Measurements from ENCODE around the gene ETS2. TPM values are rescaled to one million over a fixed set of nuclear protein-coding genes. Genes with fewer than 3 reads are reported as not detected.

ETS2 gene
- total RNA-seq, 1 experiment from 2014 or later = 127 TPM

DNA sequence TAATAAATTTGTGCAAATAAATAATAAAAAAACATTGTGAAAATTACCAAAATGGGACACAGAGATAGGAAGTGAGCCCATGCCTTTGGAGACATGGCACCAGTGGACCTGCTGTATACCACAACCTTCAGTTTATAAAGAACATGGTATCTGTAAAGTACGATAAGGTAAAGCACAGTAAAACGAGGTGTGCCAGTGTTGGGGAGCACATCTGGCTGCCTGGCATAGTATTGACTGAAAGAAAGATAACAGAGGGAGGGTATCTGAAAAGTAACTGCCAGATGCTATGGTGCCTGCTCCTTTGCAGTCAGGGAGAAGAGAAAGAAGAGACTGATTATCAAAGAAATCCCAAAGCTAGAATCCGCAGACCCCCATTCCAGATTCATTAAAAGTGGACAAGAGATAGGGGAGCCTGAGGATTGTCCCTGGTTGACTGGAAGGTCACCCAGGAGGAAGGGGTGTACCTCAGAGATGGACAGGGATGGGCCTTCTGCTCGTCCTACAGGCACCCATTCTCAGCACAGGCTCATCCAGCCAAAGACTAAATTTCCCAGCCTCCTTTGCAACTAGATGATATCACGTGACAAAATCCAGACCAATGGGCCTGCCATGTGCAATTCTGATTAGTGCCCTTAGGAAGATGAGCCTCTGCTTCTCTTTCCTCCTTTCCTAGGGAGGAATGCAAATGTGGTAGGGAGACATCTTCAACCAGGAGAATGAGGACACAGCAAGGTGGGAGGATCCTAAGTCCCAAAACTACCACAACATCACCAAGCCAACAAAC is 12.9 kb upstream of the ETS2 start:
- Histone ChIP-seq H3F3A (ENCODE audit: low read length, unreplicated experiment) (peaks cover 5% of the 10 kb centered on the region), H3K9me3 (ENCODE audit: low read length) (no peaks in the 10 kb centered on the region), H3K4me3 (ENCODE audit: low read length) (no peak overlapping the region), H3K36me3 (ENCODE audit: low read depth, low read length) (no peaks in the 10 kb centered on the region), H3K9me2 (replicated peaks; ENCODE audit: low read length) (no peaks in the 10 kb centered on the region), H3K27ac (ENCODE audit: low read length) (peak overlapping the region; percentile 89; the same call in 1 of the 2 replicates), H2AFZ (ENCODE audit: low read length) (no peak overlapping the region), H3K4me2 (ENCODE audit: low read length) (no peak overlapping the region), H3K79me2 (ENCODE audit: low read length) (no peaks in the 10 kb centered on the region), H3K9ac (ENCODE audit: low read length) (no peak overlapping the region), H3K27me3 (ENCODE audit: low read length) (no peaks in the 10 kb centered on the region), H4K20me1 (ENCODE audit: low read length) (no peaks in the 10 kb centered on the region), H3K4me1 (ENCODE audit: insufficient read depth, low read length) (peaks cover 46% of the 10 kb centered on the region)
- DNase-seq (no peak), ATAC-seq (no peak)
- CTCF ChIA-PET = no interaction called here
- no TSS peak for BruUV-seq (replicated peaks)
- TF ChIP-seq CTCF (conservative IDR thresholded peaks at IDR 0.05; ENCODE audit: low read depth, low read length) (no peak), EZH2phosphoT487 (IDR thresholded peaks at IDR 0.05; ENCODE audit: borderline replicate concordance, low read length) (no peak)
- intact Hi-C loops (cut with micrococcal nuclease) = no loop called here
- POLR2A ChIA-PET (ENCODE audit: unreplicated experiment) = no interaction called here

DNA sequence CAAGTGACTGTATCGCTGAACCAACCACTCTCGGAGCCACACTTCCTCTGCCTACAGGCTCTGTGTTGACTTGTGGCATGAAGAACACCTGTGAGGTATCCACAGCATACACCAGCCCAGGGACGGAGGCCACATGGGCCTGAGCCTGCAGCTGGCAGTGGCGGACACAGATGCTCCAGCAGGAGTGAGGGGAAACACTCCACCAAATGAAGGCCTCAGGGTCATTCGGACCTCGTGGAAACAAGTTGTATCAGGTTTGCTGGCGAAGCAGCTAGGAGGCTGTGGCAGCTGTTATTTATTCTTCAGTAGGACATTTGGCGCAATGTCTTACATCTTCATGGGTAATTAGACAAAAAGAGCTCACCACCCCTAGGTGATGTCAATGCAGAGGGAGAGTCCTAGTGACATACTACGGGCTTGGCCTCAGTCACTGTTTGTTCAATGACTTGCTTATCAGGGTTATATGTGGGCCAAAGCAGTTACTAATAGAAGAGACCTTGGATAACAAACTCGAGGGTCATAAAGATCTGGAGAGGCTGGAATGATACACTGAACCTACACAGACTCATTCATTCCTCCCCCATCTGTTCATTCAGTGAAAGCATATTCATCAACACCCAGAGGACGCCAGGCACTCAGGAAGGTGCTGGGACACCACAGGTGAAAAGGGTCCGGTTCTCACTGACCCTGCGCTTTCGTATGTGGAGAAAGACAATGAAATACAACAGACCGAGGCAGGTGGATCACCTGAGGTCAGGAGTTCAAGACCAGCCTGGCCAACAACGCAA is 11.6 kb upstream of the ETS2 start:
- Histone ChIP-seq H3K4me3 (ENCODE audit: low read length) (no peak overlapping the region), H3K27ac (ENCODE audit: low read length) (peak overlapping the region; percentile 89), H2AFZ (ENCODE audit: low read length) (no peak overlapping the region), H3K27me3 (ENCODE audit: low read length) (no peaks in the 10 kb centered on the region), H3K79me2 (ENCODE audit: low read length) (no peaks in the 10 kb centered on the region), H3K4me2 (ENCODE audit: low read length) (no peak overlapping the region), H3K4me1 (ENCODE audit: insufficient read depth, low read length) (peaks cover 46% of the 10 kb centered on the region), H3K9ac (ENCODE audit: low read length) (peak overlapping the region; percentile 70), H3K9me2 (replicated peaks; ENCODE audit: low read length) (no peaks in the 10 kb centered on the region), H4K20me1 (ENCODE audit: low read length) (no peaks in the 10 kb centered on the region), H3F3A (ENCODE audit: low read length, unreplicated experiment) (peaks cover 4% of the 10 kb centered on the region), H3K9me3 (ENCODE audit: low read length) (no peaks in the 10 kb centered on the region), H3K36me3 (ENCODE audit: low read depth, low read length) (no peaks in the 10 kb centered on the region)
- intact Hi-C loops (cut with micrococcal nuclease) = no loop called here
- no TSS peak for BruUV-seq (replicated peaks)
- DNase-seq (peak; percentile 72), ATAC-seq (peak; percentile 29)
- TF ChIP-seq EZH2phosphoT487 (IDR thresholded peaks at IDR 0.05; ENCODE audit: borderline replicate concordance, low read length) = no peak
- no peak for TF ChIP-seq EZH2 (IDR thresholded peaks at IDR 0.05; ENCODE audit: low read length, unreplicated experiment)
- no peak for TF ChIP-seq CTCF (conservative IDR thresholded peaks at IDR 0.05; ENCODE audit: low read depth, low read length)
- ChIA-PET CTCF (no interaction called here), POLR2A (ENCODE audit: unreplicated experiment) (no interaction called here)

DNA sequence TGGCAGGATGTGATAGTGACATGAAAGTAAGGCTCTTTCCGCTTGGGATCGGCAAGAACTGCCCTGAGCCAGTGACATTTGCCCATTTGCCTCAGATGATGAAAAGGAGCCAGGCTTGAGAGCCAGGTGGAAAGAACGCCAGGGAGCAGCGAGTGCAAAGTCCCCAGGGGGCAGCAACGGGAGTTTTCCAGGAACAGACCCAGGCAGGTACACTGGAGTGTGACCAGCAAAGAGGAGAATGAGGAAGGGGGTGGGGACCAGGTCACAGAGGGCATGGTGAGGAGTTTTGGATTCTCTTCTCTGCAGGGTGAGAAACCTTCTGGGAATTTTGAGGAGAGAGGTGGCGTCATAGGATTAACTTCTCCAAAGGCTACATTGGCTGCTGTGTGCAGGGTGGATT is 10.8 kb upstream of the ETS2 start:
- Histone ChIP-seq H3K9me2 (replicated peaks; ENCODE audit: low read length) (no peaks in the 10 kb centered on the region), H4K20me1 (ENCODE audit: low read length) (no peaks in the 10 kb centered on the region), H3K27ac (ENCODE audit: low read length) (peak overlapping the region; percentile 81), H3K27me3 (ENCODE audit: low read length) (no peaks in the 10 kb centered on the region), H3K4me1 (ENCODE audit: insufficient read depth, low read length) (peaks cover 50% of the 10 kb centered on the region), H3K4me3 (ENCODE audit: low read length) (no peak overlapping the region), H3F3A (ENCODE audit: low read length, unreplicated experiment) (peaks cover 4% of the 10 kb centered on the region), H3K9me3 (ENCODE audit: low read length) (no peaks in the 10 kb centered on the region), H3K9ac (ENCODE audit: low read length) (peak overlapping the region; percentile 40), H3K4me2 (ENCODE audit: low read length) (no peak overlapping the region), H2AFZ (ENCODE audit: low read length) (no peak overlapping the region), H3K79me2 (ENCODE audit: low read length) (no peaks in the 10 kb centered on the region), H3K36me3 (ENCODE audit: low read depth, low read length) (no peaks in the 10 kb centered on the region)
- DNase-seq (no peak), ATAC-seq (no peak)
- ChIA-PET CTCF (no interaction called here), POLR2A (ENCODE audit: unreplicated experiment) (no interaction called here)
- BruUV-seq (replicated peaks) = no TSS peak
- intact Hi-C loops (cut with micrococcal nuclease) = no loop called here
- TF ChIP-seq CTCF (conservative IDR thresholded peaks at IDR 0.05; ENCODE audit: low read depth, low read length) = no peak
- no peak for TF ChIP-seq EZH2 (IDR thresholded peaks at IDR 0.05; ENCODE audit: low read length, unreplicated experiment)
- no peak for TF ChIP-seq EZH2phosphoT487 (IDR thresholded peaks at IDR 0.05; ENCODE audit: borderline replicate concordance, low read length)
